ENCODE measurements around the gene HSPB8.
A peak's percentile ranks its signal among the peaks of the same experiment; 100 is the strongest.
"Not testable (repeated sequence)": the region's sequence is repeated elsewhere in the genome, so short reads cannot be mapped to it uniquely, and the experiment has no call there.

The HSPB8 gene

GRCh38 chr12:119206348-119207062, 27.8 kb downstream of the HSPB8 start:
- no peak for DNase-seq (ENCODE audit: low spot score)

- DNase-seq (ENCODE audit: low spot score) = no peak
Observed at GRCh38 chr12:119207063-119207560, 28.4 kb downstream of the HSPB8 start.

- DNase-seq (ENCODE audit: low spot score) = peak; percentile 72
Observed at GRCh38 chr12:119208626-119209061, 29.9 kb downstream of the HSPB8 start.

- DNase-seq (ENCODE audit: low spot score) = no peak
Observed at GRCh38 chr12:119211884-119212283, 33.2 kb downstream of the HSPB8 start.

- no peak for DNase-seq (ENCODE audit: low spot score)
Observed at GRCh38 chr12:119216084-119216483, 37.4 kb downstream of the HSPB8 start.

- not testable (repeated sequence) for DNase-seq (ENCODE audit: low spot score)
Observed at GRCh38 chr12:119218875-119219274, 40.1 kb downstream of the HSPB8 start.

GRCh38 chr12:119222222-119222951, 43.7 kb downstream of the HSPB8 start:
- no peak for DNase-seq (ENCODE audit: low spot score)

GRCh38 chr12:119225454-119225853, 46.7 kb downstream of the HSPB8 start:
- no peak for DNase-seq (ENCODE audit: low spot score)

GRCh38 chr12:119227292-119227691, 48.6 kb downstream of the HSPB8 start:
- DNase-seq (ENCODE audit: low spot score) = no peak

GRCh38 chr12:119229205-119229604, 50.5 kb downstream of the HSPB8 start:
- DNase-seq (ENCODE audit: low spot score) = no peak

GRCh38 chr12:119229837-119230236, 51.1 kb downstream of the HSPB8 start:
- DNase-seq (ENCODE audit: low spot score) = peak; percentile 35

GRCh38 chr12:119230807-119231206, 52.1 kb downstream of the HSPB8 start:
- no peak for DNase-seq (ENCODE audit: low spot score)

GRCh38 chr12:119231774-119232173, 53.0 kb downstream of the HSPB8 start:
- no peak for DNase-seq (ENCODE audit: low spot score)

- DNase-seq (ENCODE audit: low spot score) = no peak
Observed at GRCh38 chr12:119235197-119235751, 56.5 kb downstream of the HSPB8 start.

- no peak for DNase-seq (ENCODE audit: low spot score)
Observed at GRCh38 chr12:119236372-119236771, 57.6 kb downstream of the HSPB8 start.

- no peak for DNase-seq (ENCODE audit: low spot score)
Observed at GRCh38 chr12:119239040-119239439, 60.3 kb downstream of the HSPB8 start.

GRCh38 chr12:119241049-119241448, 62.3 kb downstream of the HSPB8 start:
- no peak for DNase-seq (ENCODE audit: low spot score)

GRCh38 chr12:119241580-119242169, 62.9 kb downstream of the HSPB8 start:
- no peak for DNase-seq (ENCODE audit: low spot score)
